T-cell (primary cell): ENCODE measurements around the gene CFAP77. TPM values are rescaled to one million over a fixed set of nuclear protein-coding genes. Genes with fewer than 3 reads are reported as not detected.

ENCODE experiments used
- ATAC-seq, 4 experiments: fragments of 200-7000 bp in 3 of 4; fragments of 150-1000 bp in 1 of 4; cut with Tn5 transposase; replicated peaks in 1 of 4; 1 replicate in 3 of 4; 2 replicates in 1 of 4; pipeline ENCODE4 v1.10.0; 2021; ENCODE audit warnings: moderate library complexity in 3 of 4, mild to moderate bottlenecking in 2 of 4, moderate number of reproducible peaks in 1 of 4
- CTCF ChIA-PET, 2 donors: fragments of 300-600 bp; sonication (Branson Sonifier 250); formaldehyde crosslinking; loops; one replicate each; lab custom pipeline; 2022; ENCODE audit warnings: antibody characterized with exemption in 2 of 2; lab: Charles Lee
- POLR2A ChIA-PET, 2 donors: fragments of 300-600 bp; sonication (Branson Sonifier 250); formaldehyde crosslinking; loops; one replicate each; lab custom pipeline; 2022; ENCODE audit warnings: antibody characterized with exemption in 2 of 2; lab: Charles Lee
- DNase-seq, 35 experiments: peaks; one replicate each; pipeline versions ENCODE4 v3.0.0 to v3.0.0-alpha.2; 2013 to 2023
- H3K27ac ChIP-seq: one replicate; pipeline ENCODE4 v1.5.1; 2013; ENCODE audit warnings: low read length
- H3K27me3 ChIP-seq, 2 experiments: replicated peaks in 1 of 2; 1 replicate in 1 of 2; 2 replicates in 1 of 2; pipeline versions ENCODE4 v1.6.1 to v1.7.0; 2013; ENCODE audit warnings: low read length in 1 of 2, mixed read lengths in 1 of 2; ENCODE audit not compliant: control insufficient read depth in 2 of 2, insufficient read depth in 2 of 2; ENCODE audit errors: extremely low read depth in 1 of 2
- H3K36me3 ChIP-seq, 2 donors: 1 replicate in 1 of 2; 2 replicates in 1 of 2; pipeline versions ENCODE4 v1.6.1 to v1.7.0; 2013; ENCODE audit warnings: low read length in 1 of 2; ENCODE audit not compliant: control insufficient read depth in 2 of 2, insufficient read depth in 1 of 2; ENCODE audit errors: extremely low read depth in 1 of 2
- H3K4me1 ChIP-seq, 2 experiments: 1 replicate in 1 of 2; 2 replicates in 1 of 2; pipeline versions ENCODE4 v1.6.1 to v1.7.0; 2013; ENCODE audit warnings: low read length in 2 of 2, mixed read lengths in 1 of 2; ENCODE audit not compliant: insufficient read depth in 2 of 2, control insufficient read depth in 1 of 2; ENCODE audit errors: extremely low read depth in 1 of 2
- H3K4me3 ChIP-seq, 2 donors: 1 replicate in 1 of 2; 2 replicates in 1 of 2; pipeline versions ENCODE4 v1.5.1 to v1.7.0; 2013; ENCODE audit warnings: mild to moderate bottlenecking in 2 of 2, low read length in 1 of 2, moderate library complexity in 1 of 2; ENCODE audit not compliant: control insufficient read depth in 1 of 2; ENCODE audit errors: extremely low read depth in 1 of 2
- H3K9me3 ChIP-seq: 2 replicates; pipeline ENCODE4 v1.7.0; 2013
- H3K27ac Mint-ChIP-seq, 2 donors: one replicate each; pipeline ENCODE4 v1.8.0; 2020 to 2021; ENCODE audit warnings: mild to moderate bottlenecking in 2 of 2, mixed read lengths in 2 of 2
- H3K27me3 Mint-ChIP-seq, 2 donors: one replicate each; pipeline ENCODE4 v1.8.0; 2021 to 2022; ENCODE audit warnings: mixed read lengths in 2 of 2
- H3K36me3 Mint-ChIP-seq: one replicate; pipeline ENCODE4 v1.8.0; 2021; ENCODE audit warnings: mixed read lengths
- H3K4me1 Mint-ChIP-seq, 3 donors: one replicate each; pipeline ENCODE4 v1.8.0; 2020 to 2022; ENCODE audit warnings: mixed read lengths in 3 of 3, mild to moderate bottlenecking in 1 of 3
- H3K4me3 Mint-ChIP-seq, 3 donors: one replicate each; pipeline ENCODE4 v1.8.0; 2020 to 2022; ENCODE audit warnings: mild to moderate bottlenecking in 3 of 3, mixed read lengths in 3 of 3, moderate library complexity in 3 of 3
- H3K9me3 Mint-ChIP-seq, 3 donors: one replicate each; pipeline ENCODE4 v1.8.0; 2020 to 2022; ENCODE audit warnings: mixed read lengths in 3 of 3
- WGBS: methylation state at CpG from one replicate; pipeline ENCODE4 v1.1.5; 2013; ENCODE audit warnings: missing lambda C conversion rate; ENCODE audit not compliant: insufficient coverage; 5-methylcytosine and 5-hydroxymethylcytosine counted together
- total RNA-seq, 35 experiments: library from RNA in 6 of 35; stranded (reverse) in 6 of 35; fragments of 120-200 nt in 1 of 35; gene quantifications; one replicate each; pipeline versions ENCODE4 v1.2.1 to v1.2.4 and lab custom pipeline; 2013 to 2026

CFAP77 gene
- total RNA-seq, 5 donors from 2014 or later (not counting 1 experiment from before 2014, with no cell fraction given) = not detected

- H3K27ac Mint-ChIP-seq = no peak overlapping the region
- H3K36me3 ChIP-seq = no peaks in the 10 kb centered on the region
- 87% methylated on average over 33 of the region's 40 CpGs for WGBS
- no peak for DNase-seq
- no peak overlapping the region for H3K4me3 Mint-ChIP-seq
- H3K27me3 Mint-ChIP-seq = peaks cover 18 to 20% of the 10 kb centered on the region in 2 donors
- ChIA-PET POLR2A (interaction anchor here in 1 of 2 donors (0.6 kb wide), 1 partner anchor 33 kb away, joined by 3 read pairs; no protein-coding TSS in a partner anchor), CTCF (interaction anchor here in 1 of 2 donors (0.6 to 1.1 kb wide), 2 partner anchors 26 to 143 kb away, joined by 3 to 12 read pairs; no protein-coding TSS in a partner anchor)
- no peak overlapping the region for H3K27ac ChIP-seq
- no peaks in the 10 kb centered on the region for H3K9me3 ChIP-seq
- ATAC-seq = no peak
- peaks cover 9 to 18% (median 15%) of the 10 kb centered on the region in 3 donors for H3K4me1 Mint-ChIP-seq
- no peaks in the 10 kb centered on the region for H3K9me3 Mint-ChIP-seq
- peaks cover 0 to 21% of the 10 kb centered on the region in 2 experiments for H3K4me1 ChIP-seq
- peaks cover 2 to 39% of the 10 kb centered on the region in 2 experiments for H3K27me3 ChIP-seq
- no peak overlapping the region for H3K4me3 ChIP-seq
- no peaks in the 10 kb centered on the region for H3K36me3 Mint-ChIP-seq
These were observed 100.2 kb downstream of the CFAP77 start for GRCh38 chr9:132509928-132510874.

- DNase-seq = no peak
- Histone ChIP-seq H3K27me3 (peaks cover 0 to 36% of the 10 kb centered on the region in 2 experiments), H3K36me3 (no peaks in the 10 kb centered on the region), H3K4me3 (no peak overlapping the region), H3K27ac (no peak overlapping the region), H3K9me3 (no peaks in the 10 kb centered on the region), H3K4me1 (peaks cover 0 to 19% of the 10 kb centered on the region in 2 experiments)
- Mint-ChIP-seq H3K9me3 (no peaks in the 10 kb centered on the region), H3K36me3 (no peaks in the 10 kb centered on the region), H3K4me3 (no peak overlapping the region), H3K27me3 (peaks cover 14 to 17% of the 10 kb centered on the region in 2 donors), H3K27ac (no peak overlapping the region), H3K4me1 (peaks cover 9 to 18% (median 15%) of the 10 kb centered on the region in 3 donors)
- WGBS = 85% methylated on average over 20 of the region's 25 CpGs
- POLR2A ChIA-PET = no interaction called here
- CTCF ChIA-PET = interaction anchor here in 1 of 2 donors (0.6 kb wide), 1 partner anchor 407 kb away, joined by 4 read pairs; no protein-coding TSS in a partner anchor
- ATAC-seq = no peak
These were observed 101.4 kb downstream of the CFAP77 start for GRCh38 chr9:132511191-132511999.

GRCh38 chr9:132513416-132513815 is 103.4 kb downstream of the CFAP77 start:
- ChIA-PET POLR2A (no interaction called here), CTCF (no interaction called here)
- no peak for ATAC-seq
- WGBS = 83% methylated on average over 15 of the region's 15 CpGs
- Histone ChIP-seq H3K4me1 (no peaks in the 10 kb centered on the region), H3K4me3 (no peak overlapping the region), H3K36me3 (no peaks in the 10 kb centered on the region), H3K9me3 (no peaks in the 10 kb centered on the region), H3K27me3 (peaks cover 0 to 47% of the 10 kb centered on the region in 2 experiments), H3K27ac (no peak overlapping the region)
- H3K4me3 Mint-ChIP-seq = no peak overlapping the region
- no peaks in the 10 kb centered on the region for H3K4me1 Mint-ChIP-seq
- no peaks in the 10 kb centered on the region for H3K36me3 Mint-ChIP-seq
- H3K27ac Mint-ChIP-seq = no peak overlapping the region
- no peaks in the 10 kb centered on the region for H3K9me3 Mint-ChIP-seq
- no peak for DNase-seq
- peaks cover 8 to 15% of the 10 kb centered on the region in 2 donors for H3K27me3 Mint-ChIP-seq

- peaks cover 0 to 46% of the 10 kb centered on the region in 2 experiments for H3K27me3 ChIP-seq
- Mint-ChIP-seq H3K9me3 (no peaks in the 10 kb centered on the region), H3K36me3 (no peaks in the 10 kb centered on the region), H3K27ac (no peak overlapping the region), H3K4me3 (no peak overlapping the region), H3K4me1 (no peaks in the 10 kb centered on the region), H3K27me3 (peaks cover 12 to 21% of the 10 kb centered on the region in 2 donors)
- H3K4me3 ChIP-seq = no peak overlapping the region
- ChIA-PET POLR2A (no interaction called here), CTCF (no interaction called here)
- 58% methylated on average over 13 of the region's 22 CpGs for WGBS
- H3K9me3 ChIP-seq = no peaks in the 10 kb centered on the region
- DNase-seq (no peak), ATAC-seq (no peak)
- no peaks in the 10 kb centered on the region for H3K4me1 ChIP-seq
- no peaks in the 10 kb centered on the region for H3K36me3 ChIP-seq
- H3K27ac ChIP-seq = no peak overlapping the region
These were observed 104.2 kb downstream of the CFAP77 start for GRCh38 chr9:132514011-132514744.

- Mint-ChIP-seq H3K9me3 (no peaks in the 10 kb centered on the region), H3K4me1 (no peaks in the 10 kb centered on the region), H3K4me3 (no peak overlapping the region), H3K27me3 (peaks cover 12 to 21% of the 10 kb centered on the region in 2 donors), H3K27ac (no peak overlapping the region), H3K36me3 (no peaks in the 10 kb centered on the region)
- H3K9me3 ChIP-seq = no peaks in the 10 kb centered on the region
- H3K27ac ChIP-seq = no peak overlapping the region
- ATAC-seq (no peak), DNase-seq (no peak)
- H3K4me3 ChIP-seq = no peak overlapping the region
- H3K36me3 ChIP-seq = no peaks in the 10 kb centered on the region
- H3K27me3 ChIP-seq = peaks cover 0 to 47% of the 10 kb centered on the region in 2 experiments
- CTCF ChIA-PET = no interaction called here
- no CpG with 5 or more reads among the region's 8 CpGs for WGBS
- H3K4me1 ChIP-seq = no peaks in the 10 kb centered on the region
- POLR2A ChIA-PET = no interaction called here
These were observed 104.8 kb downstream of the CFAP77 start for GRCh38 chr9:132514821-132515220.
